Endodermal cell (in vitro differentiated cells): ENCODE measurements around the gene MRPS27. TPM values are rescaled to one million over a fixed set of nuclear protein-coding genes. Genes with fewer than 3 reads are reported as not detected.

Experiments
- DNase-seq: peaks from one replicate; pipeline ENCODE4 v3.0.0-alpha.2; 2017
- H3K27ac ChIP-seq: 2 replicates; pipeline ENCODE4 v1.5.1; 2013; ENCODE audit warnings: mild to moderate bottlenecking, low read depth, low read length, moderate library complexity
- H3K27me3 ChIP-seq: 2 replicates; pipeline ENCODE4 v1.6.1; 2013; ENCODE audit warnings: mild to moderate bottlenecking, low read length, moderate library complexity; ENCODE audit not compliant: insufficient read depth, control insufficient read depth, poor library complexity, severe bottlenecking
- H3K36me3 ChIP-seq: 2 replicates; pipeline ENCODE4 v1.7.0; 2013; ENCODE audit warnings: mild to moderate bottlenecking, low read length, moderate library complexity; ENCODE audit not compliant: control insufficient read depth, insufficient read depth
- H3K4me1 ChIP-seq: one replicate; pipeline ENCODE4 v1.7.0; 2013; ENCODE audit warnings: low read length; ENCODE audit not compliant: control insufficient read depth, insufficient read depth
- H3K4me3 ChIP-seq: 2 replicates; pipeline ENCODE4 v1.5.1; 2013; ENCODE audit warnings: mild to moderate bottlenecking, low read length, moderate library complexity
- H3K9ac ChIP-seq: 2 replicates; pipeline ENCODE4 v1.6.1; 2013; ENCODE audit warnings: mild to moderate bottlenecking, low read length, moderate library complexity; ENCODE audit not compliant: poor library complexity, severe bottlenecking; ENCODE audit errors: extremely low read depth
- H3K9me3 ChIP-seq: 2 replicates; pipeline ENCODE4 v1.6.1; 2013; ENCODE audit warnings: mild to moderate bottlenecking, low read length, moderate library complexity; ENCODE audit not compliant: control insufficient read depth
- H3K27ac Mint-ChIP-seq: 2 replicates; pipeline ENCODE4 v1.8.0; 2020; ENCODE audit warnings: mixed read lengths
- H3K27me3 Mint-ChIP-seq: 2 replicates; pipeline ENCODE4 v1.8.0; 2021; ENCODE audit warnings: mild to moderate bottlenecking, mixed read lengths; ENCODE audit not compliant: insufficient read depth
- H3K36me3 Mint-ChIP-seq: 2 replicates; pipeline ENCODE4 v1.8.0; 2020; ENCODE audit warnings: low read depth, mixed read lengths
- H3K4me1 Mint-ChIP-seq: 2 replicates; pipeline ENCODE4 v1.8.0; 2020; ENCODE audit warnings: mixed read lengths
- H3K4me3 Mint-ChIP-seq: 2 replicates; pipeline ENCODE4 v1.8.0; 2020; ENCODE audit warnings: mild to moderate bottlenecking, moderate library complexity, mixed read lengths
- H3K9me3 Mint-ChIP-seq: 2 replicates; pipeline ENCODE4 v1.8.0; 2020; ENCODE audit warnings: mild to moderate bottlenecking, mixed read lengths
- CTCF ChIP-seq: fragments of 200-600 bp; sonication (generic); conservative IDR thresholded peaks from 2 replicates; pipeline ENCODE4 v1.5.0; 2021; ENCODE audit warnings: antibody characterized with exemption, mild to moderate bottlenecking
- WGBS, 2 experiments: methylation state at CpG; one replicate each; pipeline versions ENCODE4 v1.1.5 to v1.1.7; 2013; ENCODE audit warnings: missing lambda C conversion rate in 2 of 2, mixed read lengths in 1 of 2; ENCODE audit not compliant: insufficient coverage in 1 of 2, insufficient read length in 1 of 2; 5-methylcytosine and 5-hydroxymethylcytosine counted together
- total RNA-seq, 2 donors: library from RNA; stranded (reverse); fragmentation: NEBNext Ultra II Directional in 1 of 2; extraction: Animal tissue kit (Norgen Biotek cat#: 25700) in 1 of 2; gene quantifications; 2 replicates in 1 of 2; 3 replicates in 1 of 2; pipeline ENCODE4 v1.2.1, GENCODE V29; 2021

Gene MRPS27
- total RNA-seq, 2 donors from 2014 or later = 55.2 to 80.8 TPM

DNA sequence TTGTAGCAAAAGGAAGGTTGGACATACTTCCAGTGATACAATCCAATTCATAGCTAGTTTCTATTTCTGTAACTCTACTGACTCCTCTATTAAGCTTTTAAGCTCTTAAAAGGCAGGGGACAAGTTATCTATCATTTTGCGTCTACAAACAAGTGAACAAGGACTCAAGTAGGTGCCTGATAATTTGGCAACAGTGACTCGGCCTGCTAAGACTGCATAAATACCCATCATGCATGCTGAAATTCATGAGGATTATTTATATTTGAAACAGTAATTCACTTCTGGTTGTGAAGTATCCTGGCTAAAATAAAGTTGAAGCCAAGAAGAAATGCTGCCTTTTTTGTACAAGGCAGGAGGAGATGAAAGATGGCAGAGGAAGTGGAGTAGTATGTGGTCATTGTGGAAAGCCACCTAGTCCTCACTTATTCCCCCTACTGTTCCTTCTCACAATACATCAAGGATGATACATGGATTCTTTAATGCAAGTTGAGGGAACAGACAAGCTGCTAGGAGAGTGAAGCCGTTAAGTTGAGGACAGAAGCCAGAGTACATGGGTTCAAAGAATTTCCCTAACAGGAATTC, 74.0 kb downstream of the MRPS27 start:
- TF ChIP-seq CTCF = no peak
- no peaks in the 10 kb centered on the region for H3K27me3 Mint-ChIP-seq

DNA sequence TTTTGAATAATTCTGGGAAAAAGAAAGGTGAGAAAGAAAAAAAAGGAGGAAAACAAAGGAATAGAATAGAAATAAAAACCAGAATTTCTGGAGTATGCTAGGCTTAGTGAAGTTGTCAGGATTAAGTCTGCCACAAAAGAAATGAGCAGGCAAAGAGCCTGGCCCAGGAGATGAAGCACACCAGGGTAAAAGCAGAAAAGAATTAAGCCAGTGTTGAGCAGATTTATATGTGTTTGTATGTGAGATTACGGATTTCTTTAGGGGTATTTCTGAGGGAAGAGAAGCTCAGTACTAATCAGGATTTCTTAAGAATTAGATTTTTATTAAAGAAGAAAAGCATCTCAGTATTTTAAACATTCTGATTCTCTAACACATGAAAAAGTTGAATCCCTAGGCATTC, 74.5 kb downstream of the MRPS27 start:
- Histone ChIP-seq H3K9ac (no peak overlapping the region), H3K36me3 (peaks cover 6% of the 10 kb centered on the region), H3K27me3 (no peaks in the 10 kb centered on the region), H3K9me3 (no peaks in the 10 kb centered on the region), H3K4me3 (no peak overlapping the region), H3K4me1 (no peaks in the 10 kb centered on the region), H3K27ac (no peak overlapping the region)
- H3K27me3 Mint-ChIP-seq = no peaks in the 10 kb centered on the region
- DNase-seq = no peak
- H3K36me3 Mint-ChIP-seq = no peaks in the 10 kb centered on the region
- no peaks in the 10 kb centered on the region for H3K9me3 Mint-ChIP-seq
- no peak for TF ChIP-seq CTCF
- WGBS, 2 experiments = 87% methylated on average over 1 of the region's 1 CpG; no CpG with 5 or more reads in 1 of the 2 experiments
- H3K4me1 Mint-ChIP-seq = peaks cover 22% of the 10 kb centered on the region
- no peak overlapping the region for H3K4me3 Mint-ChIP-seq
- H3K27ac Mint-ChIP-seq = no peak overlapping the region

More for the DNA sequence above, 74.0 kb downstream of the MRPS27 start:
- no peak overlapping the region for H3K4me3 ChIP-seq
- H3K4me1 ChIP-seq = no peaks in the 10 kb centered on the region
- H3K4me1 Mint-ChIP-seq = peaks cover 26% of the 10 kb centered on the region
- no peak for DNase-seq
- H3K27me3 ChIP-seq = no peaks in the 10 kb centered on the region
- no peak overlapping the region for H3K9ac ChIP-seq
- no peak overlapping the region for H3K27ac Mint-ChIP-seq
- H3K27ac ChIP-seq = no peak overlapping the region
- no peaks in the 10 kb centered on the region for H3K36me3 Mint-ChIP-seq
- H3K9me3 Mint-ChIP-seq = no peaks in the 10 kb centered on the region
- 92 to 96% methylated on average over 2 to 3 of the region's 3 CpGs for WGBS, 2 experiments
- H3K4me3 Mint-ChIP-seq = no peak overlapping the region
- peaks cover 4% of the 10 kb centered on the region for H3K36me3 ChIP-seq
- no peaks in the 10 kb centered on the region for H3K9me3 ChIP-seq

- no peak overlapping the region for H3K9ac ChIP-seq
- peak; percentile 69 for TF ChIP-seq CTCF
- peaks cover 6% of the 10 kb centered on the region for H3K36me3 ChIP-seq
- Mint-ChIP-seq H3K27me3 (no peaks in the 10 kb centered on the region), H3K4me1 (peaks cover 21% of the 10 kb centered on the region), H3K4me3 (no peak overlapping the region), H3K9me3 (no peaks in the 10 kb centered on the region), H3K36me3 (no peaks in the 10 kb centered on the region), H3K27ac (no peak overlapping the region)
- DNase-seq = peak; percentile 69
- no peaks in the 10 kb centered on the region for H3K27me3 ChIP-seq
- no peak overlapping the region for H3K27ac ChIP-seq
- no peak overlapping the region for H3K4me3 ChIP-seq
- no peaks in the 10 kb centered on the region for H3K4me1 ChIP-seq
- H3K9me3 ChIP-seq = no peaks in the 10 kb centered on the region
- 96 to 100% methylated on average over 2 of the region's 2 CpGs for WGBS, 2 experiments
Measured at GRCh38 chr5:72244862-72245371, 75.1 kb downstream of the MRPS27 start.
